Measurements from ENCODE around the gene RFC4.

DNA sequence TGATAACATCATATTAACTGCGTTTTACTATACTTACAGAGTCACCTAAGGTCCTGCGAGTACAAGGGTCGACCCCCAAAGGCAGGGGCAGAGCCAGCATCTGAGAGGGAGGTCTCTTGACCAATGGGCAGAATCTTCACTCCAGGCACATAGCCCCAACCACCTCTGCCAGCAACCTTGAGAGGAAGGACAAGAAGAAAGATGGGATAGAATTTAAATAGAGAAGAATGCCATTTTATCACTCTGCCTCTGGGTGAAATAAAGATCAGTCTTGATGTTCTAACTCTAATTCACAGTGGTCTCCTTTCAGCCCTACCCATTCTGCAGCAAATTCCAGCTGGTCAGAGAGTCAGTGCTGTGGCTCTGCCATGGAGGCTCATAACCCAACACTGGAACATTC, 62.6 kb downstream of the RFC4 start:
- TF ChIP-seq CTCF (IDR thresholded peaks at IDR 0.05; ENCODE audit: low read length) (no peak), EZH2 (IDR thresholded peaks at IDR 0.05; ENCODE audit: borderline replicate concordance, low read length) (no peak)

Measured in OCI-LY1 (cell line).